ENCODE data around the gene FLAD1. TPM values are rescaled to one million over a fixed set of nuclear protein-coding genes. Genes with fewer than 3 reads are reported as not detected.
A peak's percentile ranks its signal among the peaks of the same experiment; 100 is the strongest.

Gene FLAD1
- total RNA-seq, 2 donors from 2014 or later = 33.2 to 34.7 TPM

- Mint-ChIP-seq H3K27me3 (no peaks in the 10 kb centered on the region), H3K36me3 (ENCODE audit: low read depth) (peaks cover 12% of the 10 kb centered on the region), H3K27ac (peak overlapping the region; percentile 87), H3K4me1 (peaks cover 32% of the 10 kb centered on the region), H3K4me3 (no peak overlapping the region)
- no peak for ATAC-seq
- H3K9me3 ChIP-seq (ENCODE audit: control insufficient read depth, low read length, poor library complexity, severe bottlenecking) = no peaks in the 10 kb centered on the region
- no peak for DNase-seq
These were observed 15.7 kb upstream of the FLAD1 start for GRCh38 chr1:154967331-154967950.

- Mint-ChIP-seq H3K4me1 (peaks cover 30% of the 10 kb centered on the region), H3K4me3 (no peak overlapping the region), H3K27ac (peak overlapping the region; percentile 87), H3K36me3 (ENCODE audit: low read depth) (peaks cover 11% of the 10 kb centered on the region), H3K27me3 (no peaks in the 10 kb centered on the region)
- no peaks in the 10 kb centered on the region for H3K9me3 ChIP-seq (ENCODE audit: control insufficient read depth, low read length, poor library complexity, severe bottlenecking)
- DNase-seq = no peak
- no peak for ATAC-seq
These were observed 14.4 kb upstream of the FLAD1 start for GRCh38 chr1:154968731-154969130.

GRCh38 chr1:154969246-154969645 lies 13.9 kb upstream of the FLAD1 start:
- Mint-ChIP-seq H3K27me3 (no peaks in the 10 kb centered on the region), H3K36me3 (ENCODE audit: low read depth) (peaks cover 9% of the 10 kb centered on the region), H3K4me1 (peaks cover 27% of the 10 kb centered on the region), H3K4me3 (no peak overlapping the region), H3K27ac (peak overlapping the region; percentile 87)
- no peak for ATAC-seq
- H3K9me3 ChIP-seq (ENCODE audit: control insufficient read depth, low read length, poor library complexity, severe bottlenecking) = no peaks in the 10 kb centered on the region
- DNase-seq = no peak

GRCh38 chr1:154969860-154970452 lies 13.2 kb upstream of the FLAD1 start:
- no peaks in the 10 kb centered on the region for H3K9me3 ChIP-seq (ENCODE audit: control insufficient read depth, low read length, poor library complexity, severe bottlenecking)
- no peak overlapping the region for H3K4me3 Mint-ChIP-seq
- peaks cover 27% of the 10 kb centered on the region for H3K4me1 Mint-ChIP-seq
- peak overlapping the region; percentile 87 for H3K27ac Mint-ChIP-seq
- no peak for DNase-seq
- H3K36me3 Mint-ChIP-seq (ENCODE audit: low read depth) = peaks cover 9% of the 10 kb centered on the region
- ATAC-seq = no peak
- H3K27me3 Mint-ChIP-seq = no peaks in the 10 kb centered on the region

- Mint-ChIP-seq H3K27me3 (no peaks in the 10 kb centered on the region), H3K36me3 (ENCODE audit: low read depth) (peaks cover 9% of the 10 kb centered on the region), H3K27ac (peak within 1 kb of the TSS; percentile 87), H3K4me3 (peak within 1 kb of the TSS; percentile 57), H3K4me1 (peaks cover 27% of the 10 kb centered on the region)
- no peak for ATAC-seq
- no peak for DNase-seq
- no peaks in the 10 kb centered on the region for H3K9me3 ChIP-seq (ENCODE audit: control insufficient read depth, low read length, poor library complexity, severe bottlenecking)
These were observed 12.4 kb upstream of the FLAD1 start, which contains the start of gene SHC1 for GRCh38 chr1:154970631-154971340. Gene SHC1, minus strand, starts transcription at chr1:154970747. Its CDS starts 221 bp downstream, at chr1:154970526.

GRCh38 chr1:154971341-154971998 lies 11.7 kb upstream of the FLAD1 start:
- no peak for ATAC-seq
- Mint-ChIP-seq H3K36me3 (ENCODE audit: low read depth) (peaks cover 9% of the 10 kb centered on the region), H3K4me3 (peak overlapping the region; percentile 57), H3K27ac (no peak overlapping the region), H3K4me1 (peaks cover 27% of the 10 kb centered on the region), H3K27me3 (no peaks in the 10 kb centered on the region)
- DNase-seq = no peak
- H3K9me3 ChIP-seq (ENCODE audit: control insufficient read depth, low read length, poor library complexity, severe bottlenecking) = no peaks in the 10 kb centered on the region

GRCh38 chr1:154972213-154972516 lies 11.0 kb upstream of the FLAD1 start:
- DNase-seq = no peak
- Mint-ChIP-seq H3K4me3 (no peak overlapping the region), H3K4me1 (peaks cover 26% of the 10 kb centered on the region), H3K27ac (no peak overlapping the region), H3K36me3 (ENCODE audit: low read depth) (peaks cover 9% of the 10 kb centered on the region), H3K27me3 (no peaks in the 10 kb centered on the region)
- no peak for ATAC-seq
- H3K9me3 ChIP-seq (ENCODE audit: control insufficient read depth, low read length, poor library complexity, severe bottlenecking) = no peaks in the 10 kb centered on the region

- H3K9me3 ChIP-seq (ENCODE audit: control insufficient read depth, low read length, poor library complexity, severe bottlenecking) = no peaks in the 10 kb centered on the region
- DNase-seq (no peak), ATAC-seq (no peak)
- no peak overlapping the region for H3K27ac Mint-ChIP-seq
- H3K27me3 Mint-ChIP-seq = no peaks in the 10 kb centered on the region
- H3K4me1 Mint-ChIP-seq = peaks cover 27% of the 10 kb centered on the region
- H3K36me3 Mint-ChIP-seq (ENCODE audit: low read depth) = peaks cover 9% of the 10 kb centered on the region
- H3K4me3 Mint-ChIP-seq = no peak overlapping the region
These were observed 10.4 kb upstream of the FLAD1 start for GRCh38 chr1:154972517-154973343.

GRCh38 chr1:154973344-154974101 lies 9.6 kb upstream of the FLAD1 start:
- H3K36me3 Mint-ChIP-seq (ENCODE audit: low read depth) = peaks cover 6% of the 10 kb centered on the region
- peaks cover 29% of the 10 kb centered on the region for H3K4me1 Mint-ChIP-seq
- peak; percentile 18 for ATAC-seq
- H3K27me3 Mint-ChIP-seq = no peaks in the 10 kb centered on the region
- no peak overlapping the region for H3K4me3 Mint-ChIP-seq
- H3K27ac Mint-ChIP-seq = no peak overlapping the region
- H3K9me3 ChIP-seq (ENCODE audit: control insufficient read depth, low read length, poor library complexity, severe bottlenecking) = no peaks in the 10 kb centered on the region
- DNase-seq = peak; percentile 80 to 85 (median 82)

- DNase-seq = peak; percentile 86 to 94 (median 91)
- Mint-ChIP-seq H3K4me1 (peaks cover 29% of the 10 kb centered on the region), H3K27me3 (no peaks in the 10 kb centered on the region), H3K36me3 (ENCODE audit: low read depth) (peaks cover 3% of the 10 kb centered on the region), H3K27ac (no peak within 1 kb of the TSS), H3K4me3 (no peak within 1 kb of the TSS)
- H3K9me3 ChIP-seq (ENCODE audit: control insufficient read depth, low read length, poor library complexity, severe bottlenecking) = no peaks in the 10 kb centered on the region
- ATAC-seq = peak; percentile 86
These were observed 8.9 kb upstream of the FLAD1 start, which contains the start of gene CKS1B for GRCh38 chr1:154974102-154974807. Gene CKS1B, plus strand, starts transcription at chr1:154974681. Its CDS starts 65 bp downstream, at chr1:154974746.

GRCh38 chr1:154974808-154975408 lies 8.2 kb upstream of the FLAD1 start:
- H3K9me3 ChIP-seq (ENCODE audit: control insufficient read depth, low read length, poor library complexity, severe bottlenecking) = no peaks in the 10 kb centered on the region
- no peak overlapping the region for H3K4me3 Mint-ChIP-seq
- H3K4me1 Mint-ChIP-seq = peaks cover 25% of the 10 kb centered on the region
- DNase-seq (peak; percentile 86 to 90 (median 88)), ATAC-seq (peak; percentile 51)
- H3K27ac Mint-ChIP-seq = no peak overlapping the region
- H3K27me3 Mint-ChIP-seq = no peaks in the 10 kb centered on the region
- no peaks in the 10 kb centered on the region for H3K36me3 Mint-ChIP-seq (ENCODE audit: low read depth)

All from T-helper 17 cell (primary cell).